HG03439 (cell line): Measurements from ENCODE around the gene RTF2.
"Not testable (repeated sequence)": the region's sequence is repeated elsewhere in the genome, so short reads cannot be mapped to it uniquely, and the experiment has no call there.

Source experiments
- ATAC-seq: cut with Tn5 transposase; IDR thresholded peaks from one replicate; pipeline ENCODE4 v1.9.1; 2021; ENCODE audit warnings: mild to moderate bottlenecking, moderate library complexity; ENCODE audit not compliant: unreplicated experiment

Gene RTF2

DNA sequence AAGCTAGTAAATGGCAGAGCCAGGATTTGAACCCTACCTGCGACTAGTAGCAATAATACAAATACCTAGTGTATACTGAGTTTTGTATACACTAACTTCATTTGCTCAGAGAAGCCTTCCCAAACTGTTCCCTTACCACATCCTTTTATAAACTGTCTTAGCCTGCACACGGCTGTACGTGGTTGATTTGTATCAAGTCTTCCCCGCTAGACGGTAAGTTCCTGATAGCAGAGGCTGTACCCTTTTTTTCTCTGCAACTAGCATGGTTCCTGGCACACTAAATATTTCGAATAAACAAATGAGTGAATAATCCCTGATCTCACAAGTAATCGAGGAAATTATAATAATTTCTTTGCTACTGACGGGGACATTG is 636 bp downstream of the RTF2 start:
- no peak for ATAC-seq

DNA sequence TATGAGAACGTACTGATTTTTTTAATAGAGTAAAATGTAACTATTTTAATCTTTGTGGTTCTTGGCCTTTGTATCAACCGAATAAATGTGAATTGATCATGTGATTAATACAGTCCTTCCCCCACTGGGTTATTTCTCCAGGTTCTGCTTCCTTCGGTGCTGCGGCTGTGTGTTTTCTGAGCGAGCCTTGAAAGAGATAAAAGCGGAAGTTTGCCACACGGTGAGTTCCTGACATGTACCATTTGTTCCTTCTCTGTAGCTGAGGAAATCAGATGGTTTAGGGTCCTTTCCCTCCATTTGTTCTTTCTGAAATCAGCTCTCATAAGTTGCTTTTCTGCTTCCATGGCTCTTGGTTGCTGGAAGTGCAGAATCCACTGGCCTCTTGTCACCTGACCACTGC is 15.5 kb downstream of the RTF2 start:
- no peak for ATAC-seq

DNA sequence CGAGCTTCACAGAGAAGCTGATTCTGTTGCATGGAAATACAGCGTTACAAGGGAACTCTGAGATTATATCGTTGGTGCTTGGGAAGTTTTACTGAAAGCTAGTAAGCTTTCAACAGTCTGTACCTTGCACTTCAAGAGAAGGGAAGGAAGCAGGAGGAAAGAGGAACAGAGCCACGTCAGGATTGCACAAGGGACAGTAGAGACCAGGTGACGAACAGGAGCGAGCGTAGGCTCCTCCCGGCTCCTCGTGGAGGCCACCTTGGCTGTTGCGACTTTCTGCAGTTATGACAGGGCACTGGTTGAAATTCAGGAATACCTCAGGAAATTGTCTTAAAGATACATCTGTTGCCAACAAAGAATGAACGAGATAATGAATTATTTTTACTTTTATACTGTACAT is 18.8 kb downstream of the RTF2 start:
- no peak for ATAC-seq

DNA sequence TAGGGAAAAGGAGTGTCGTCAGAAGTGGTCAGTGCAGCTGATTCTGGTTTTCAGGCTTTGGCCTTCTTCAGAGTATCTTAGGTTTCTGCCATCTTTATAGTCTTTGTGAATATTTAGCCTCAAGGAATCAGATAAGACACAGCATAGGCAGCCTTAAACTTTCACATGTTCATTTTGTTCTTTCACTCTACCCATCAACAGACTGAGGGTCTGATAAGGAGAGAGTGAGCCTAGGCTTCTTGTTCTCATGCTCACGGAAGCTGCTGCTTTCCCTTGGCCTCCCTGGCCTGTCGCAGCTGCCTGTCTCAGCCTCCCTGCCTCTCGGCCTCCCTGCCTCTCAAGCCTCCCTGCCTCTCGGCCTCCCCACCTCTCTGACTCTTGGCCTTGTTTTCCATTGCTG is 20.1 kb downstream of the RTF2 start:
- no peak for ATAC-seq

DNA sequence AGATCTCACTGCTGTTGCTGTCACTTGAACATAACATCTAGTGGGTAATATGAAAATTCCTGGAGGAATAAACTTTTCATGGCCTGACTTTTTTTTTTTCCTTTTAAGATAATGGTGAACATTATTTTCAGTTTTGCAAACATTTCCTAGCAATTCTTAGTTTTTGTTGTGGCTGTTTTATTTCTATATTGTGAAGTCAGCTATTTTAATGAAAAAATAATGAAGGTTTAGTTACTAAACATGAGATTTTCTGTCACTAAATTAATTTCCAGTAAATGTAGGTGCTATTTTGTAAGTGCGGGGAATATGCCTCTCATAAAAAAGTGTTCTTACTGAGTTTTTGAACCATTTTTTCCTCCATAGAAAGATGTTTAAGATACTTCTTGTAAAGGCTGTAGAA is 32.7 kb downstream of the RTF2 start:
- no peak for ATAC-seq

DNA sequence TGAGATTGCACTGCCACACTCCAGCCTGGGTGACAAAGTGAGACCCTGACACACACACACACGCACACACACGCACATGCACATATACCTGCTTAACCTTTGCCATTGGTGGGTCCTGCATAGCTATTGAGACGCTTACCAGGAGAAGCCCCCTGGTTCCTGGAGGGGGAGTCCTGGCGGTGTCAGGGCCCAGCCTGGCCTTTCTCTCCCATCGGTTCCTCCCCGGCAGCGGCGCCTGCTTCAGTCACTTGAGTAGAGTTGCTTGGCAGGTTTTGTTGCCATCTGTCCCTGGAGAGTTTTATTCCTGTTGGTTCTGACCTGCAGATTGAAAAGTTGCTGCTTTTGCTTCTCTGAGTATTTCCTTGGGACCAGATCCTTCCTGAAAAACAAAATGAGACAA is 35.5 kb downstream of the RTF2 start:
- no peak for ATAC-seq

DNA sequence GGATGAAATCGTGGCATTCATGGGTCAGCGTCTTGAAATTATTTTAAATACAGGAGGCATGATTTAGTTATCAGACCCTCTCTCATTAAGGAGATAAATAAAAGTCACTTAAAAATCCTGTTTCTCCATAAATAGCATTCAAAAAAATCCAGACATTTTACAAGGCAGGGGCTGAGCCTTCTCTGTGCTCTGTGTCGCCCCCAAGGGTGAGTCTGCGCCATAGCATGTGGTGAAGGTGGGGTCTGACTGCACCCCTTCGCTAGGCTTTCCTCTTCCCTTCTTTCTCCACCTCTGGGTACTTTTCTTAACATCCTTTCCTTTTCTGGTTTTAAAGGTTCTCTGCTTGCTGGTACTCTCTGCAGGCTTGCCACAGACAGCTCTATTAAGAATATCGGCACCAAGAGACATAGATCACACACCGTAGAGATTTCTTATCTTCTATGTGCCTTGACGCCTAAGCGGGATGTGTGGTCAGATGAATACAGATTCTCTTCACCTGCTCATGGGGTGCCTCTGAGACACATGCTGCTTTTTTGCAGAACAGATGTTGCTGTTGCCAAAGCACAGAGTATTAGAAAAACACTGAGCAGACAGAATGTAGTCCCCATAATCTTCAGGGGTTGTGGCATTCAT is 36.1 kb downstream of the RTF2 start:
- ATAC-seq, result no peak

DNA sequence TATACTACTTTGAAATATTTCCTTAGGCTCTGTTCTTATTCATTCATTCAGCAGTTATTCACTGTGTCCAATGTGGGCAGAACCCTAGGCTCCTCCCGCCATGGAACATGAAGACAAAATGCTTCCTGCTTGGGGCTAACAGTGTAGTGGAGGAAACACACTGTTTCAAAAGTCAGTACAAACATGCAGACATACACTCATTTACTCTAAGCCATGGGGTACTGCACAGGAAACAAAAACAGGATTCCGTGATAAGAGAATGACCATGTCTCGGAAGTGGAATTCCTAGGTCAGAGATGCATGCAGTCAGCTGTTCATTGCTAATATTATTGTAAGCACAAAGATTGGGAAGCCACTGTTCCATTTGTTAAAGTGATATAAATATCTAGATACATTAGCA is 37.7 kb downstream of the RTF2 start:
- no peak for ATAC-seq

DNA sequence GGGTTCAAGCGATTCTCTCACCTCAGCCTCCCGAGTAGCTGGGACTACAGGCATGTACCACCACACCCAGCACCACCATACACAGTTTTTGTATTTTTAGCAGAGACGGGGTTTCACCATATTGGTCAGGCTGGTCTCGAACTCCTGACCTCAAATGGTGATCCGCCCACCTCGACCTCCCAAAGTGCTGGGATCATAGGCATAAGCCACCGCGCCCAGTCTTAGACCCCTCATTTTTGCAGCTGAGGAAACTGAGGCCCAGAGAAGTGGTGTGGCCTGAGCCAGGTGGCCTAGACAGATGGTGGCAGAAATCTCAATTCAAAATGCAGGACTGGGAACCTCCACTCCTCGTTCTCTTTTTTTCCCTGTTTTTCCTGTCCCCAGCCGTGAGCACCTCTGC is 43.5 kb downstream of the RTF2 start:
- no peak for ATAC-seq

DNA sequence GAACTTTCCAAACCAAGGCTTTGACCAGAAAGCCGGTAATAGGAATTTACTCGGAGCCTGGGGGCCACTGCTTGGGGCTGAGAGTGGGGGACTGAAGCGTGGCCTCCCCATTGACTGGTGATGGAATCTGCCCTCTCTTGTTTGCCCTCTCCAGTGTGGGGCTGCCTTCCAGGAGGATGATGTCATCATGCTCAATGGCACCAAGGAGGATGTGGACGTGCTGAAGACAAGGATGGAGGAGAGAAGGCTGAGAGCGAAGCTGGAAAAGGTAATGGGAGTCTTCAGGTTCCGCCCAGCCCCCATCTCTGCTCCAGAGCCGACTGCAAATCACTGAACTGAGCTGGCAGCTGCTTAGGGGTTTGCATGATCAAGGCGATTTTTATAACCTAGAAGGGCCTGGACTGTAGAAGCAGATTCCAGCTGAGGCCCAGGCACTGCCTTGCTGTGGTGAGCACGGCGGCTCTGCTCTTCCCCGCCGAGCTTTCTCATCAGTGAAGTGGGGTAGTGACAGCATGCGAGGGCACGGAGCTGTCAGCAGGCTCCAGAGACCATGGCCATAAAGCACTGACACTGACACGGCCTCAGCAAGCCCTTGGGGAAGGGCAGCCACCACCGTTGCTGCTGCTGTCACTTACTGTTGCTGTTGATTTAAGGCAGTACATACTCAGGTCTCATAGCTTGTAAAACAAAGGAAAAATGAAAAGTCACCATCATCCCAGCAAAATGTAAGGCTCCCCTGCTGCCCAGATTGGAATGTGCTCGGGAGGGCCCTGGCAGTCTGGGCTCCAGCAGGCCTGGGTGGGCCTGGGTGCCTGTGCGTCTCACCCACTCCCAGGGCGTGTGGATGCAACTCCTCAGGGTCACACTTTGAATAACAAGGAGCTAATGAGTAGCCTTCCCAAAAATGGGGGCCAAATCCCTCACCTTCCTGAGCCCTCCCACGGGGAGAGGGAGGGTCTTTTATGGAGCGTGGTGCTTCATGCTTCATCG is 45.0 kb downstream of the RTF2 start:
- no peak for ATAC-seq

DNA sequence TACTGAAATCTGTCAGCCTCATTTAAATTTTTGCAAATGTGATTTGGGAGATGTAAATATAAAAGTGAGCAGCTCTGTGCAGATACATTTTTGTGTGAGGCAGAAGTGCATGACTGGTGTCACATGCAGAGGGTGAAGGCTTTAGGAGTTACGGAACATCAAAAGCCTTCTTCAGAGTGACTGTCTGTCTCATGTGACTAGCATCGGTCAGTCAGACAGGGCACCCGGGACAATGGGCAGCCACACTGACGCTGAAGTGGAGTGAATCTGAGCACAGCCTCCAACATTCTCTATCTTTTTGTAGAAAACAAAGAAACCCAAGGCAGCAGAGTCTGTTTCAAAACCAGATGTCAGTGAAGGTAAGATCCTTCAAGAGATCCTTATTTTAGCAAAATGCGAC is 48.2 kb downstream of the RTF2 start:
- no peak for ATAC-seq

DNA sequence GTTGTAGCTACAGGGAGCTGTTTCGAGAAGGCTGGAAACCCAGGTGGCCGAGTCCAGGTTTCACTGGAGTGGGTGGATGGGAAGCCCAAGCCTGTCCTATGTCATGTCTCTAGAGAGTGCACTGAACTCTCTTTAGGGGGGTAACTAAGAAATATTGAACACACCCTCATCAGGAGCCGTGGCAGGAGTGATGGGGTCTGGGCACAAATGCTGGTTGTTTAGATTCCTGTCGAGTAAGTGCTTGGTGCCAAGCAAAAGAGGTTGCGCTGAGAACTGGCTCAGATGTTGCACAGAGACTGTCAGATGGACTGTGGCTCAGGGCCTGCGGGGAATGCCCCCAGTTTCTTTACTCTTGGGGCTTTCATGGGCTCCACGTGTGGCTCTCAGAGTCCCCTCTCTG is 48.8 kb downstream of the RTF2 start:
- ATAC-seq, result no peak

DNA sequence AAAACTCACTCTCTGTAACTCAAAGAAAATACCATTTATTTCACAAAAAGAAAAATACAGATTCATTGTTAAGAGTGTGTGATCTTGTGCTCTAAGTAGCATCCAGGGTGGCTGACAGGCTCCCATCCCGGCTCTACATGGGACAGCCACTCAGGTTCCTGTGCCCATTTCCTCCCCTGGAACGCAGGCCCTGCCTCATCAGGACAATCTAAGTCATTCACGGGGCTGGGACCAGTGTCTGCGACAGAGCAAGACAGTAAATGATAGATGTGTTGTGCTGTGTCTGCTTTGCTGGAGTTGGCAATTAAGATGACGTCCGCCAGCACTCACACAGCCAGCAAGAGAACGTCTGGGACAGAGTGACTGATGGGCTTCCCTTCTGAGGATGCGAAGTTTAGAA is 49.2 kb downstream of the RTF2 start:
- no peak for ATAC-seq

DNA sequence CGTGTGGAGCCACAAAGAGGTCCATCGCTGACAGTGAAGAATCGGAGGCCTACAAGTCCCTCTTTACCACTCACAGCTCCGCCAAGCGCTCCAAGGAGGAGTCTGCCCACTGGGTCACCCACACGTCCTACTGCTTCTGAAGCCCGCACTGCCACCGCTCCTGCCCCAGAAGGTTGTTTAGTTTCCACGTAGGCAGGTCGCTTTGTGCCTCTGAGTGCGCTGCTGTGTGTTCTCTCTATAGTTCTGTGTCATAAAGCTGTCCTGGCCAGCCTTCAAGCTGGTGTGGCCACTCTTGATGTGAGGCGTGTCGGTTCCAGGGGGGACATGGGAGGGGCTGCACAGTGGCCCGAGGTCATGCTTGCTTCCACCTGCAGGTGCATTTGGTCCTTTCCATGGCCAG is 49.7 kb downstream of the RTF2 start:
- ATAC-seq, result no peak

DNA sequence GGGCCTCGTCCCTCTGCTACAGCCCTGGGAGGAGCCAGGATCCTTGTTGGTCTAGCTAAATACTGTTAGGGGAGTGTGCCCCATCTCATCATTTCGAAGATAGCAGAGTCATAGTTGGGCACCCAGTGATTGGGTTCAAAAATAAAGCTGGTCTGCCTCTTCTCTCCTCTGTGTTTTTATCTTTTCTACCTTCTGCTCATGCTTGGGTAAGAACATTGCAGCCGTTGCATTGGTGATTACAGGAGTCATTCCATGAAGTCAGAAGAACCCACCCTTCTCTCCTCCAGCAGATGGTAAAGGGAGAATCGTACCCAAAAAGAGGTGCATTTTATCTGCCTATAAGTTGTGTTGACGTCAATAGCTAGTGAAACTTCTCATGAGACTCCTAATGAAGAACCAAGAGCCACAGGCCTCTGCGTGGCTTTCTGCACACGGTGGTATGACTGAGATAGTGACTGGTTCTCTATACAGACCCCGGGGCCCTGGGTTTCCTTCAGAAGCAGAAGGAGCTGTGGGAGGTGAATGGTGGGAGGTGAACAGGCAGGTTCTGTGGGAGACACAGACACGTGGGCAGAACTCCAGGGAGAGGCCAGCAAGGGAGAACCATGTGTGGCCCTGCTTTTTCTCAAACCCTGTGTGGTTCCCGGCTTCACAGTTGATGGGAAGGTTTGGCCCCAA is 50.4 kb downstream of the RTF2 start:
- no peak for ATAC-seq

DNA sequence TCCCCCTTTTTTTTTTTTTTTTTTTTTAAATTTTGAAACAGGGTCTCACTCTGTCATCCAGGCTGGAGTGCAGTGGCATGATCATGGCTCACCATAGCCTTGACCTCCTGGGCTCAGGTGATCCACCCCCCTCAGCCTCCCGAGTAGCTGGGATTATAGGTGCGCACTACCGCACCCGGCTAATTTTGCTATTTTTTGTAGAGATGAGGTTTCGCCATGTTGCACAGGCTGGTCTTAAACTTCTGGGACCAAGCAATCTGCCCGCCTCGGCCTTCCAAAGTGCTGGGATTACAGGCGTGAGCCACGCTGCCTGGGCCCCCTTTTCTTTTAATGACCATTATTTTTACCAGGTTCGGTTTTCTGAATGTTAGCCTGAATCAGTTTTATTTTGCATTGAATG is 51.1 kb downstream of the RTF2 start:
- no peak for ATAC-seq

DNA sequence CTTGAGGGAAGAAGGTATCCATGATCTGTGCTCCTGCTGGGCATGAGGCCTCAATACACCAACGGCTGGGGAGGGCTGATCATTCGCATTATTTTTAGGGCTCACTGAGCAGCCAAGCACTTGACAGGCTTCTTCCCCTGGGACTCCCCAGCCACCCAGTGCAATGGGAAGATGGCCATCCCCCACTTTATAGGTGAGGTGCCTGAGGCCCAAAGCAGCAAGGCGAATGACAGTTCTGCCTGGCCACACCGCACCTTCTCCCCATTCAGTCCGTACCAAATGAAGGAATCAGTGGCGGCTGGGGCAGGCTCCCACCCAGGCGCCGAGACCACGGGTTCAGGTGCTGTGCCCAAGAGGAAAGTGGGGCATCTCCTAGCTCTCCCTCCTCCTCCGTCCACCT is 51.8 kb downstream of the RTF2 start:
- no peak for ATAC-seq

DNA sequence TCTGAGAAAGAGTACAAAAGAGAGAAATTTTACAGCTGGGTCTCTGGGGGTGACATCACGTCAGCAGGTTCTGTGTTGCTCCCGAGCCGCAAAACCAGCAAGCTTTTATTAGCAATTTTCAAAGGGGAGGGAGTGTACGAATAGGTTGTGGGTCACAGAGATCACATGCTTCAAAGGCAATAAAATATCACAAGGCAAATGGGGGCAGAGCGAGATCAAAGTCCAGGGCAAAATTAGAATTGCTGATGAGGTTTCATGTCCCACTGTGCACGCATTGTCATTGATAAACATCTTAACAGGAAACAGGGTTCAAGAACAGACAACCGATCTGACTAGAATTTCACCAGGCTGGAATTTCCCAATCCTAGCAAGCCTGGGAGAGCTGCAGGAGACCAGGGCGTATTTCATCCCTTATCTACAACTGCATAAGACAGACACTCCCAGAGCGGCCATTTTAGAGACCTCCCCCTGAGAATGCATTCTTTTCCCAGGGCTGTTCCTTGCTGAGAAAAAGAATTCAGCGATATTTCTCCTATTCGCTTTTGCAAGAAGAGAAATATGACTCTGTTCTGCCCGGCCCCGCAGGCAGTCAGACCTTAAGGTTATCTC is 52.4 kb downstream of the RTF2 start:
- not testable (repeated sequence) for ATAC-seq

DNA sequence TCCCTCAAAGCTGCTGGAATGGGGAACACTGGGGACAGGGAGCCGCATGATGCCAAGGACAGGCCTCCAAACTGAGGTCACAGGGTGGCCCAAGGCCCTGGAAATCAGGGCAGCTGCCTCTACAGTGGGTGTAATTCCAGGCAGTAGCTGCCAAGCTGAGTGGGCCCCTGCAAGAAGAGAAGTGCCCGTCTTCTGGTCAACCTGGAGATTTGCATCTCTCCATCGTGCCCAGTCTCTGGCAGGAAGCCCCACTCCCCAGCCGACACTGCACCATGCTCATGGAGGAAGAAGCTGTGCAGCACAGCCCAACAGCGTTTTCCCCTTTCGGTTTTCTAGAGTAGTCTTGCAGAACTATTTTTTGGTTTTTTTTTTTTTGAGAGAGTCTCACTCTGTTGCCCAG is 53.9 kb downstream of the RTF2 start:
- ATAC-seq, result no peak

DNA sequence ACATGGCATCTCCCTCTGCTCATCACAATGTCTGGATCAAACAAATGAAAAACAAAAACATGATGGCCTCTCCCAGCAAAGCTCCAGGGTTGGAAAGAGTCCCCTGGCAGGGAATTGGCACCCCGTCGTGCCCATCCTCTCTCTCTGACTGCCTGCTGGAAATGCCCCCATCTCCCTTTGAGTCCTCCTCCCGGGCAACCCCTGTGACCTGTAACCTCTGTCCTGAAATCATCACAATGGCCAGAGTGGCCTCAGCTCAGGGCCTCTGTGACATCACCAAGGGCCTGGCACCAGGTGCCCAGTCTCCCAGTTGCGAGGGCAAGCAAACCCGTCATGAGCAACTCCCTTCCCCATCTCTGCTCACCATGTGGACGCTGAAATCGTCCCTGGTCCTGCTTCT is 56.0 kb downstream of the RTF2 start, which contains the start of gene FAM209A:
Gene FAM209A, plus strand, starts transcription at position 301 of the 400 bp plus-strand sequence. Its CDS starts 65 bp downstream, at position 366.
- not testable (repeated sequence) for ATAC-seq

DNA sequence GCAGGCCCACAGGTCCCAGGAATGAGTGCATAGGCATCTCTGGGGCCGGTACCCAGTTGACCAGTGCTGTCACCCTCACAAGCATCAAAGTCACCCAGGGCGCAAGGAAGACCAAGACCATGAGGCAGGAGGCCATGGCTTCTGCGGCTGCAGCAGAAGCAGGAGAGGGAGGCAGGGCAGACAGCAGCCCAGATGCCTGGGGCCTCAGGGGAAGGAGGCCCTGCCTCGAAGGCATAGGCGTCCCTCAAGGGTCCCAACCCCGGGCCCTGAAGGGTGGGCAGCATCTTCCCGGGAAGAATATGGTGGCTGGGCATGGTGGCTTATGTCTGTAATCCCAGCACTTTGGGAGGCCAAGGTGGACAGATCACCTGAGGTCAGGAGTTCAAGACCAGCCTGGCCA is 59.1 kb downstream of the RTF2 start:
- ATAC-seq, result no peak
